Urinary bladder (tissue), 4 donors: Measurements from ENCODE around the gene MRGPRD. TPM values are rescaled to one million over a fixed set of nuclear protein-coding genes. Genes with fewer than 3 reads are reported as not detected.

Experiments
- DNase-seq: peaks from one replicate; pipeline ENCODE4 v3.0.0-alpha.2; 2015; ENCODE audit errors: extremely low spot score
- H3K27ac ChIP-seq: one replicate; pipeline ENCODE4 v1.5.1; 2013; ENCODE audit warnings: low read depth, mild to moderate bottlenecking, moderate library complexity
- H3K36me3 ChIP-seq: one replicate; pipeline ENCODE4 v1.6.1; 2013; ENCODE audit warnings: mild to moderate bottlenecking, moderate library complexity; ENCODE audit not compliant: insufficient read depth
- H3K4me1 ChIP-seq: one replicate; pipeline ENCODE4 v1.6.1; 2013; ENCODE audit warnings: mild to moderate bottlenecking, moderate library complexity; ENCODE audit not compliant: insufficient read depth
- H3K4me3 ChIP-seq: one replicate; pipeline ENCODE4 v1.5.1; 2013; ENCODE audit warnings: low read depth, low read length
- WGBS: extraction: QIAGEN DNeasy Blood & Tissue Kit; methylation state at CpG from one replicate; pipeline ENCODE4 v1.1.7; 2013; 5-methylcytosine and 5-hydroxymethylcytosine counted together
- polyA plus RNA-seq: library from polyadenylated mRNA; stranded (reverse); fragments of 200-250 nt; gene quantifications from one replicate; pipeline ENCODE4 v1.2.3, GENCODE V29; 2013
- total RNA-seq: library from RNA; depleted of rRNA; stranded (reverse); fragments of >200 nt; gene quantifications from one replicate; pipeline ENCODE4 v1.2.3, GENCODE V29; 2014
- donor health status: healthy with polysubstance abuse.
- donor health status: healthy.

Gene MRGPRD
- total and polyA plus RNA-seq, 2 donors = 1.5 TPM; not detected in 1

DNA sequence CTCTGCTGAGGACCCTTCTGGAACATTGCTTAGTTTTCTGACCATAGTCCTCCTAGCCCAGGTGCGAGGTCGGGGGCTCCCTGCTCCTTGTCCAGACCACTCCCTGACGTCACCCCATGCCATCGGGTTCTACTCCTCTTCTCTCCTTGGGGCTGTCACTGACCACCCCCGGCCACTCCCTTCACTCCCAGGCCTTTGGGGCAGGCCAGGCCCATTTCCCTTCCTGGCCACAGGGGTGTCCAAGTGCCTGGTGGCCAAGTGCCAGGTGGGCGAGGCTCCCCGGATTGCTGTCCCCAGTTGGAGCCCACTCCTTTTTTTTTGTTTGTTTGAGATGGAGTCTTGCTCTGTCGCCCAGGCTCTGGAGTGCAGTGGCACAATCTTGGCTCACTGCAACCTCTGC, 19.5 kb downstream of the MRGPRD start:
- Histone ChIP-seq H3K27ac (no peak overlapping the region), H3K4me3 (no peak overlapping the region), H3K36me3 (no peaks in the 10 kb centered on the region), H3K4me1 (no peaks in the 10 kb centered on the region)
- no peak for DNase-seq
- WGBS = 76% methylated on average over 8 of the region's 8 CpGs

DNA sequence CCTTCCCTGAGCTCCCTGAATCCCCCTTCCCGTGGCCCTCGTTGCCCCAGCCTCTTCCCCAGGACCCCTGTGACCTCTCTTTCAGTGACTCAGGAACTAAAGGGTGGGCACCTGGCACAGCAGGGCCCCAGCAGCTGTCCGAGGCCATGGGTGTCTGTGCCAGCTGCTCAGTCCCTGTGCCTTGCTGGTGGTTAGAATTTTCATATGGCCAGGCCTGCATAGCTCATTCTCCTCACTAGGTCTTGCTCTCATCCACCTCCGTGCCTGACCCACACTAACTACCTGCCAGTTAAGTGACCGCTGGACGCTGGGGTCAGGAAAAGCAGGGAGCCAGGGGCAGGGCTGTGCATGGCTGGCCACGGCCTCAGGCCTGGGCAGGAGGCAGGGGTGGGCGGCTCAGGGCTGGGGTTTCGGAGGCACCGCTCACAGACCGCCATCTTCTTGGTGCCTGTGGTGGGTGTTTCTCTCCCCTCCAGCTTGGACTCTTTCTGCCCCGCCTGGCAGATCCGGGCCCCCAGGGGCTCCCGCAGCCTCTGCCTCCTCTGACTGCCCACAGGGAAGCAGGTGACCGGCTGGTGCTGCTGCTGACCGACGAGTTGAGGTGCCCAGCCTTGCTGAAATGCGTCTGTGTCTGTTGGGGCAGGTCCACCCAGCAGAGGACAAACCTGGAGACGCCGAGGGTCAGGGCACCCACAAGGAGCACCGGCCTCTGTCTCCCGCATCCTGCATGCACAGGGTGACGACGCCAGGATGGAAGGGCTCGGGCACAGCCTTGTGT, 20.3 kb downstream of the MRGPRD start:
- Histone ChIP-seq H3K4me1 (no peaks in the 10 kb centered on the region), H3K27ac (no peak overlapping the region), H3K36me3 (no peaks in the 10 kb centered on the region), H3K4me3 (no peak overlapping the region)
- WGBS = 87% methylated on average over 25 of the region's 25 CpGs
- no peak for DNase-seq

- Histone ChIP-seq H3K36me3 (no peaks in the 10 kb centered on the region), H3K27ac (no peak overlapping the region)
Observed at GRCh38 chr11:68959465-68960293, 21.1 kb downstream of the MRGPRD start.

DNA sequence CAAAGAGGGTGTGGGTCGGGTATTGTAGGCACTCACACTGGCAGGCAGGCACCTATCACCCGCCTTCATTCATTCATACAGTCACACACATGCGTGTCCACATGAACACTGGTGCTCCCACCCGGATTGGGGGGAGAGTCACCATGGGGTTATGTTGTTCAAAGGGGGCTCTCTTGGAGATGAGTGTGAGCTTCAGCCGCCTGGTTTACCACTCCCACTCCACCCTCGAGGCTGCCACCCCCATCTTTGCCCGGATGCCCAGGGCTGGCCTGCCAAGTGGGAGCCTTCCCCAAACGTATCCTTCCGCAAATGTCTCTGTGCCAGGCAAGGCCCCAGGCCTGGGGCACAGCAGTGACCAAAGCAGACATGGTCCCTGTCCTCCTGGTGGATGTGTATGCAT, 22.6 kb downstream of the MRGPRD start:
- Histone ChIP-seq H3K4me1 (no peaks in the 10 kb centered on the region), H3K36me3 (no peaks in the 10 kb centered on the region), H3K4me3 (no peak overlapping the region), H3K27ac (no peak overlapping the region)
- no peak for DNase-seq
- 92% methylated on average over 9 of the region's 9 CpGs for WGBS

More at GRCh38 chr11:68959465-68960293, 21.1 kb downstream of the MRGPRD start:
- no peaks in the 10 kb centered on the region for H3K4me1 ChIP-seq
- H3K4me3 ChIP-seq = no peak overlapping the region
- WGBS = 91% methylated on average over 31 of the region's 31 CpGs
- DNase-seq = no peak

DNA sequence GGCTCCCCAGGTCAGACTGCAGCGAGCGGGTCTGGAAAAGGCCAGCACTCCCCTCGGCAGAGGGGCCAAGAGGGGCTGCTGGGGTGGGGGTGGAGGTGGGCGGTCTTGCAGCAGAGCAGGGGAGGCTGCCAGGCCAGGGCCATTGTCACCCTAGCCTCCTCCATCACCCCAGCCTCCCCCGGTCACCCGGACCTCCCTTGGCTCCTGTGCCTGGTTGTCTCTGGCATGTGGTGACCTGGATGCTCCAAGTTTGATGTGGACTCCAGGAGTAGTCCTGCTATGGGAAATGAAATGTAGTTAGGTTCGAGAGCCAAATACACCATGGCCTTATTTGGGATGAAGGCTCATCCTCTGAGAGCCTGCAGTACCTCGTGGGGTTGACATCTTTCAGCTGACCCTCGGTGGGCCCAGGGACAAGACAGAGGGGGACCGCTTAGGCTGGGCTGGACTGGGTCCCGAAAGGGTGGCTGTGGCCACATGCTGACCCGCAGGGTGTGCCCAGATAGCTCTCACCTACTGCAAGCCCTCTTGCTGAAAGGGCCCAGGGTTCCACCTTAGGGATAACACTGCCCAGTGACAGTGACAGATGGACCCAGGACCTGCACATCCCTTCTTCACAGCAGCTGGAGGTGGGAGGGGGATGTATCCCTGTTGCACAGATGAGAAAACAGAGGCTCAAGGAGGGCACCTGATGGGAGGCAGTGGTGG, 24.1 kb downstream of the MRGPRD start:
- Histone ChIP-seq H3K36me3 (no peaks in the 10 kb centered on the region), H3K4me3 (no peak overlapping the region), H3K4me1 (no peaks in the 10 kb centered on the region), H3K27ac (no peak overlapping the region)
- no peak for DNase-seq
- 64% methylated on average over 12 of the region's 12 CpGs for WGBS

DNA sequence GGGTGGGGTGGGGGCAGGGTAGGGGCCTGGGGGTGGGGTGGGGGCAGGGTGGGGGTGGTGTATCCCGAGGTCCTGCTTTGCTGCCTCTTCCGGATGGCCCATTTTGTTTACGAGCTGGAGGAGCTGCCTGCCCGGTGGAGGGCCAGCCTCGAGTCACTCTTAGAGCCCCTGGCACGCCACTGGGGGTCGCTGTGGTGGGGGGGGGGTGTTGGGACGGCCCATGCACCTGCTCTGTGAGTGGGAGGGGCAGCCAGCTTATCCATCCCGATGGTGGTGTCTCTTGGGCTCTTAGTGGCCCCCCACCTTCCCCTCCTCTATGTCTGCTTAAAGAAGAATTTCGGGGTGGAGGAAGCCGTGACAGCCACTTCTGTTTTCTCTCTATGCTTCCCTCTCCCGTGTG, 24.6 kb downstream of the MRGPRD start:
- Histone ChIP-seq H3K27ac (no peak overlapping the region), H3K4me1 (no peaks in the 10 kb centered on the region), H3K4me3 (no peak overlapping the region), H3K36me3 (no peaks in the 10 kb centered on the region)
- 14% methylated on average over 12 of the region's 12 CpGs for WGBS
- DNase-seq = no peak

DNA sequence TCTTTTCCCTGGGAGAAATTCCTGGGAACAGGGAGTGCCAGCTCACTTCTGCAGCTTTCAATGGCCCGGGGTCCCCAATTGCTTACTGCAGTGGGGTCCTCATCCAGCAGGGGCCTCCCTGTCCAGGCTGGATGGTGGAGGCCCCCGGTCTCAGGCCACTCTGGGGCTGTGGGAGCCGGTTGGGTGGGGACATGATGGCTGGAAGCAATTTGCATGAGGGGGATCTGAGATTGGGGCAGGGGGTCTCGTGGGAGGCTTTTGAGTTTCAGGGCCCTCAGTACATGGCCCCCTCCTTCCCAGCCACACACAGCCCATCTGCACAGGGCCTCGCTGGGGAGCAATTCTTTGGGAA, 25.2 kb downstream of the MRGPRD start:
- no peak overlapping the region for H3K27ac ChIP-seq
- no peaks in the 10 kb centered on the region for H3K4me1 ChIP-seq
- 25% methylated on average over 5 of the region's 5 CpGs for WGBS
- DNase-seq = no peak
- H3K4me3 ChIP-seq = no peak overlapping the region
- H3K36me3 ChIP-seq = no peaks in the 10 kb centered on the region

- Histone ChIP-seq H3K36me3 (no peaks in the 10 kb centered on the region), H3K27ac (no peak overlapping the region), H3K4me1 (no peaks in the 10 kb centered on the region), H3K4me3 (no peak overlapping the region)
- peak; percentile 42 for DNase-seq
- WGBS = 27% methylated on average over 30 of the region's 30 CpGs
Observed at GRCh38 chr11:68954836-68955606, 25.8 kb downstream of the MRGPRD start.

DNA sequence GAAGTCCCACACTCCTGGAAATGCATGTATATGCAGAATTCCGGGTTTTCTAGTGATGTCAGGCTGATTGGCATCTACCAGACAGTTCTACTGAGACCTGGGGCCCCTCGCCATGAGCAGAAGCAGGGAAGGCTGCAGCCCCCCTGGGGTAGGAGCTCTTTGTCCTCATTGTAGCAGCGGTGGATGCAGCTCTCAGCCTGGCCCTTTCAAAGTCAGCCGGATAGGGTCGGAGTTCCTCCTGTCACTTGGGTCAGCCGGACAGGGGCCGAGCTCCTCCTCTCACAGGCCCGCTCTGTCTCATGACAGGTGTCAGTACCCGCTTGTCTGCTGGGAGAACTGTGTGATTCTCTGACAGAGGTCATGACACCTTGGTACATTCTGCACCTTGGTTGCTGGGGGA, 30.0 kb downstream of the MRGPRD start:
- H3K27ac ChIP-seq = no peak overlapping the region
- H3K4me1 ChIP-seq = no peaks in the 10 kb centered on the region
- H3K4me3 ChIP-seq = no peak overlapping the region
- WGBS = 83% methylated on average over 9 of the region's 9 CpGs
- no peaks in the 10 kb centered on the region for H3K36me3 ChIP-seq
- no peak for DNase-seq

GRCh38 chr11:68950270-68950669, 30.5 kb downstream of the MRGPRD start:
- H3K36me3 ChIP-seq = no peaks in the 10 kb centered on the region
- 67% methylated on average over 5 of the region's 5 CpGs for WGBS
- H3K4me1 ChIP-seq = no peaks in the 10 kb centered on the region
- H3K4me3 ChIP-seq = no peak overlapping the region
- no peak for DNase-seq
- no peak overlapping the region for H3K27ac ChIP-seq

DNA sequence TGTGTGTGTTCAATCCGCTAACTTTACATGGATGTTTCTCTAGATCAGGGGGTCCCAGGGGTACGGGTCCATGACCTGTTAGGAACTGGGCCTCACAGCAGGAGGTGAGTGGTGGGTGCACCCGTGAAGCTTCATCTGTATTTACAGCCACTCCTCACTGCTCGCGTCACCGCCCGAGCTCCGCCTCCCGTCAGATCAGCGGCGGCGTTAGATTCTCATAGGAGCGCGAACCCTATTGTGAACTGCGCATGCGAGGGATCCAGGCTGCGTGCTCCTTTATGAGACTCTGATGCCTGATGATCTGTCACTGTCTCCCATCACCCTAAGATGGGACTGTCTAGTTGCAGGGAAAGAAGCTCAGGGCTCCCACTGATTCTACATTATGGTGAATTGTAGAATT, 31.9 kb downstream of the MRGPRD start:
- H3K4me3 ChIP-seq = no peak overlapping the region
- H3K36me3 ChIP-seq = no peaks in the 10 kb centered on the region
- 93% methylated on average over 17 of the region's 17 CpGs for WGBS
- H3K4me1 ChIP-seq = no peaks in the 10 kb centered on the region
- no peak overlapping the region for H3K27ac ChIP-seq
- no peak for DNase-seq

DNA sequence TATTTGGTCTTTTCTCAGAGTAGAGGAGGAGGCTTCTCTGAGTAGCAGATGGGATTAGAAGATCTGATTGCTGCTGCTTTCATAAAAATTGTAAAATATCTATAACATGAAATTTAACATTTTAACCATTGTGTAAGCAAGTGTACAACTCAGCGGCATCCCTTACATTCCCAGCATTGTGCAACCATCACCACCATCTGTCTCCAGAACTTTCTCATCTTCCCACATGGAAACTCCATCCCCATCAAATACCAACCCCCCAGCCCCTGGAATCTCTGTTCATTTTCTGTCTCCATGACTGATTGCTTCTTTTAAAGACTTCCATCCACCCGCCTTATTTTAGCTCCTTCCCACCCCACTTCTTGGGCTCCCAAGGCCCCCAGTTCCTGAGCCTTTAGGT, 32.3 kb downstream of the MRGPRD start:
- no peak overlapping the region for H3K27ac ChIP-seq
- H3K4me3 ChIP-seq = no peak overlapping the region
- WGBS = 69% methylated on average over 2 of the region's 2 CpGs
- DNase-seq = no peak
- H3K4me1 ChIP-seq = no peaks in the 10 kb centered on the region
- H3K36me3 ChIP-seq = no peaks in the 10 kb centered on the region

DNA sequence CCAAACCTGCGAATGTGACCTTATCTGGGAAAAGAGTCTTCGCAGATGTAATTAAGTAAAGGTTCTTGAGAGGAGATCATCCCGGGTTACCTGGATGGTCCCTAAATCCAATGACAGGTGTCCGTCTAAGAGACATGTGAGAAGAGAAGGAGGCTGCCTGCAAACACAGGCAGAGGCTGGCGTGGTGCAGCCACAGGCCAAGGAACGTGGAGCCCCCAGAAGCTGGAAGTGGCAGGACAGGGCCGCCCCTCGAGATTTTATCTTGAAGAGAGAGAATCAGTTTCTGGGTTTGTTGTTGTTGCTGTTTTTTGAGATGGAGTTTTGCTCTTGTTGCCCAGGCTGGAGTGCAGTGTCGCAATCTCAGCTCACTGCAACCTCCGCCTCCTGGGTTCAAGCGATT, 33.6 kb downstream of the MRGPRD start:
- no peaks in the 10 kb centered on the region for H3K36me3 ChIP-seq
- H3K4me1 ChIP-seq = no peaks in the 10 kb centered on the region
- whole genome bisulfite sequencing = 83% methylated on average over 11 of the region's 11 CpGs
- H3K4me3 ChIP-seq = no peak overlapping the region
- H3K27ac ChIP-seq = no peak overlapping the region
- no peak for DNase-seq
